ENCODE data around the gene MRPL24. TPM values are rescaled to one million over a fixed set of nuclear protein-coding genes. Genes with fewer than 3 reads are reported as not detected.

Gene MRPL24
- total and polyA plus RNA-seq, 2 of the 13 experiments (the other 11 are each of a cell fraction or from before 2014, with no cell fraction given), result 38.1 to 42.9 TPM

DNA sequence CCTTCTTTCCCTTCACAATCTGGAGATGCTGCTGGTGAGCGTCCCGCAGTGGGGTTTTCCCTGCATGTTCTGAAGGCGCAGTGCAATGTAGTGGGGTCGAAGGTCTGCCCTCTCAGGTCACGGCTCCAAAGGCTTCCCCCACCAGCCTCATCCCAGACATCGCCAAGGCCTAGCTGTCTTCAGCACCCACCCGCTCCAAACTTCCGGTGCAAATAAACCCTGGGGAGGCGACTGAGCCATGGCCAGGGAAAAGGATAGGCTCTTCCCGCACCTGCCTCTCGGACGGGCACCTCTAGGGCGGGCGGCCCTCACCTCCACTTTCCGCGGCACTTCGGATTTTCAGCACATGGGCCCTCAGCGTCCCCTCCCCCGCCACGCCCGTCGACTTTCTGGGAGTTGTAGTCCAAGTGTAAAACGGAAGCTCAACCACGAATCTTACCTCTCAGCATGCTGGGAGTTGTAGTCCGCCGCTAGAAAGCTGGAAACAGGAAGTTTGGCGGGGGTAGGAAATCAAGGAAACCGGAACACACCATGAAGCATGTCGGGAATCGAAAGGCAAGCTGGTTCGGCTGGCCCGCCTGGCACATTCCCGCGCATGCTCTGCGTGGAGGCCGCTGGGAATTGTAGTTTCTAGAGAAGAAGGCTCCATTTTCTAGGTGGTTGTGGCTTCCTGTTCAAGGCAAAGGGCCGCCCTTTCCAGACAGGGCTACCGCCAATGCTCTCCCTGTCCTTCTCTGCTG is at the start of gene MRPL24 (continued):
- TF ChIP-seq, protein P1, sequence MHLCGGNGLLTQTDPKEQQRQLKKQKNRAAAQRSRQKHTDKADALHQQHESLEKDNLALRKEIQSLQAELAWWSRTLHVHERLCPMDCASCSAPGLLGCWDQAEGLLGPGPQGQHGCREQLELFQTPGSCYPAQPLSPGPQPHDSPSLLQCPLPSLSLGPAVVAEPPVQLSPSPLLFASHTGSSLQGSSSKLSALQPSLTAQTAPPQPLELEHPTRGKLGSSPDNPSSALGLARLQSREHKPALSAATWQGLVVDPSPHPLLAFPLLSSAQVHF (CRISPR knock-in tag; IDR thresholded peaks at IDR 0.05), result no peak
- TF ChIP-seq ZNF10 (CRISPR knock-in tag; IDR thresholded peaks at IDR 0.05; ENCODE audit: borderline replicate concordance, low read depth) (no peak), CBFB (CRISPR knock-in tag; IDR thresholded peaks at IDR 0.05) (peak; percentile 38; the same call in 1 of the 2 replicates), RAD51 (IDR thresholded peaks at IDR 0.05; ENCODE audit: borderline replicate concordance) (no peak), TSC22D2 (CRISPR knock-in tag; IDR thresholded peaks at IDR 0.05; ENCODE audit: borderline replicate concordance) (peak; percentile 67; the same call in 1 of the 2 replicates), FLYWCH1 (CRISPR knock-in tag; IDR thresholded peaks at IDR 0.05) (no peak; the same call in 1 of the 2 replicates), ZNF337 (CRISPR knock-in tag; IDR thresholded peaks at IDR 0.05; ENCODE audit: borderline replicate concordance, low read depth) (0 out of 2 replicates have a peak, but pooled peaks have one; percentile 50), ZNF768 (CRISPR knock-in tag; IDR thresholded peaks at IDR 0.05) (no peak; the same call in 1 of the 2 replicates), SP5 (CRISPR knock-in tag; IDR thresholded peaks at IDR 0.05; ENCODE audit: borderline replicate concordance, low read depth) (peak; percentile 57), SOX5 (CRISPR knock-in tag; IDR thresholded peaks at IDR 0.05; ENCODE audit: borderline replicate concordance) (peak; percentile 42; the same call in 1 of the 2 replicates), TP53 (CRISPR knock-in tag; conservative IDR thresholded peaks at IDR 0.05) (peak; percentile 91), ZNF460 (CRISPR knock-in tag; IDR thresholded peaks at IDR 0.05; ENCODE audit: borderline replicate concordance) (no peak; the same call in 1 of the 2 replicates), CREB1 (IDR thresholded peaks at IDR 0.05) (peak; percentile 76), CREB1 (CRISPR knock-in tag; IDR thresholded peaks at IDR 0.05) (peak; percentile 96)
- TF ChIP-seq, protein P2, sequence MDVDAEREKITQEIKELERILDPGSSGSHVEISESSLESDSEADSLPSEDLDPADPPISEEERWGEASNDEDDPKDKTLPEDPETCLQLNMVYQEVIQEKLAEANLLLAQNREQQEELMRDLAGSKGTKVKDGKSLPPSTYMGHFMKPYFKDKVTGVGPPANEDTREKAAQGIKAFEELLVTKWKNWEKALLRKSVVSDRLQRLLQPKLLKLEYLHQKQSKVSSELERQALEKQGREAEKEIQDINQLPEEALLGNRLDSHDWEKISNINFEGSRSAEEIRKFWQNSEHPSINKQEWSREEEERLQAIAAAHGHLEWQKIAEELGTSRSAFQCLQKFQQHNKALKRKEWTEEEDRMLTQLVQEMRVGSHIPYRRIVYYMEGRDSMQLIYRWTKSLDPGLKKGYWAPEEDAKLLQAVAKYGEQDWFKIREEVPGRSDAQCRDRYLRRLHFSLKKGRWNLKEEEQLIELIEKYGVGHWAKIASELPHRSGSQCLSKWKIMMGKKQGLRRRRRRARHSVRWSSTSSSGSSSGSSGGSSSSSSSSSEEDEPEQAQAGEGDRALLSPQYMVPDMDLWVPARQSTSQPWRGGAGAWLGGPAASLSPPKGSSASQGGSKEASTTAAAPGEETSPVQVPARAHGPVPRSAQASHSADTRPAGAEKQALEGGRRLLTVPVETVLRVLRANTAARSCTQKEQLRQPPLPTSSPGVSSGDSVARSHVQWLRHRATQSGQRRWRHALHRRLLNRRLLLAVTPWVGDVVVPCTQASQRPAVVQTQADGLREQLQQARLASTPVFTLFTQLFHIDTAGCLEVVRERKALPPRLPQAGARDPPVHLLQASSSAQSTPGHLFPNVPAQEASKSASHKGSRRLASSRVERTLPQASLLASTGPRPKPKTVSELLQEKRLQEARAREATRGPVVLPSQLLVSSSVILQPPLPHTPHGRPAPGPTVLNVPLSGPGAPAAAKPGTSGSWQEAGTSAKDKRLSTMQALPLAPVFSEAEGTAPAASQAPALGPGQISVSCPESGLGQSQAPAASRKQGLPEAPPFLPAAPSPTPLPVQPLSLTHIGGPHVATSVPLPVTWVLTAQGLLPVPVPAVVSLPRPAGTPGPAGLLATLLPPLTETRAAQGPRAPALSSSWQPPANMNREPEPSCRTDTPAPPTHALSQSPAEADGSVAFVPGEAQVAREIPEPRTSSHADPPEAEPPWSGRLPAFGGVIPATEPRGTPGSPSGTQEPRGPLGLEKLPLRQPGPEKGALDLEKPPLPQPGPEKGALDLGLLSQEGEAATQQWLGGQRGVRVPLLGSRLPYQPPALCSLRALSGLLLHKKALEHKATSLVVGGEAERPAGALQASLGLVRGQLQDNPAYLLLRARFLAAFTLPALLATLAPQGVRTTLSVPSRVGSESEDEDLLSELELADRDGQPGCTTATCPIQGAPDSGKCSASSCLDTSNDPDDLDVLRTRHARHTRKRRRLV (CRISPR knock-in tag; IDR thresholded peaks at IDR 0.05), result peak; percentile 83
- TF ChIP-seq, protein P3, sequence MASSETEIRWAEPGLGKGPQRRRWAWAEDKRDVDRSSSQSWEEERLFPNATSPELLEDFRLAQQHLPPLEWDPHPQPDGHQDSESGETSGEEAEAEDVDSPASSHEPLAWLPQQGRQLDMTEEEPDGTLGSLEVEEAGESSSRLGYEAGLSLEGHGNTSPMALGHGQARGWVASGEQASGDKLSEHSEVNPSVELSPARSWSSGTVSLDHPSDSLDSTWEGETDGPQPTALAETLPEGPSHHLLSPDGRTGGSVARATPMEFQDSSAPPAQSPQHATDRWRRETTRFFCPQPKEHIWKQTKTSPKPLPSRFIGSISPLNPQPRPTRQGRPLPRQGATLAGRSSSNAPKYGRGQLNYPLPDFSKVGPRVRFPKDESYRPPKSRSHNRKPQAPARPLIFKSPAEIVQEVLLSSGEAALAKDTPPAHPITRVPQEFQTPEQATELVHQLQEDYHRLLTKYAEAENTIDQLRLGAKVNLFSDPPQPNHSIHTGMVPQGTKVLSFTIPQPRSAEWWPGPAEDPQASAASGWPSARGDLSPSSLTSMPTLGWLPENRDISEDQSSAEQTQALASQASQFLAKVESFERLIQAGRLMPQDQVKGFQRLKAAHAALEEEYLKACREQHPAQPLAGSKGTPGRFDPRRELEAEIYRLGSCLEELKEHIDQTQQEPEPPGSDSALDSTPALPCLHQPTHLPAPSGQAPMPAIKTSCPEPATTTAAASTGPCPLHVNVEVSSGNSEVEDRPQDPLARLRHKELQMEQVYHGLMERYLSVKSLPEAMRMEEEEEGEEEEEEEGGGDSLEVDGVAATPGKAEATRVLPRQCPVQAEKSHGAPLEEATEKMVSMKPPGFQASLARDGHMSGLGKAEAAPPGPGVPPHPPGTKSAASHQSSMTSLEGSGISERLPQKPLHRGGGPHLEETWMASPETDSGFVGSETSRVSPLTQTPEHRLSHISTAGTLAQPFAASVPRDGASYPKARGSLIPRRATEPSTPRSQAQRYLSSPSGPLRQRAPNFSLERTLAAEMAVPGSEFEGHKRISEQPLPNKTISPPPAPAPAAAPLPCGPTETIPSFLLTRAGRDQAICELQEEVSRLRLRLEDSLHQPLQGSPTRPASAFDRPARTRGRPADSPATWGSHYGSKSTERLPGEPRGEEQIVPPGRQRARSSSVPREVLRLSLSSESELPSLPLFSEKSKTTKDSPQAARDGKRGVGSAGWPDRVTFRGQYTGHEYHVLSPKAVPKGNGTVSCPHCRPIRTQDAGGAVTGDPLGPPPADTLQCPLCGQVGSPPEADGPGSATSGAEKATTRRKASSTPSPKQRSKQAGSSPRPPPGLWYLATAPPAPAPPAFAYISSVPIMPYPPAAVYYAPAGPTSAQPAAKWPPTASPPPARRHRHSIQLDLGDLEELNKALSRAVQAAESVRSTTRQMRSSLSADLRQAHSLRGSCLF (CRISPR knock-in tag; IDR thresholded peaks at IDR 0.05; ENCODE audit: borderline replicate concordance), result no peak

All from HepG2 (cell line).